CD4-positive, alpha-beta memory T cell (primary cell): ENCODE measurements around the gene SEC14L2. TPM values are rescaled to one million over a fixed set of nuclear protein-coding genes. Genes with fewer than 3 reads are reported as not detected.
A peak's percentile ranks its signal among the peaks of the same experiment; 100 is the strongest.
"Not testable (repeated sequence)": the region's sequence is repeated elsewhere in the genome, so short reads cannot be mapped to it uniquely, and the experiment has no call there.

Experiments used
- CTCF ChIA-PET: fragments of 350-600 bp; sonication (Branson Sonifier 250); formaldehyde crosslinking; loops from one replicate; lab custom pipeline; 2021; ENCODE audit warnings: inconsistent platforms; ENCODE audit not compliant: partially characterized antibody; lab: Charles Lee
- POLR2A ChIA-PET: fragments of 350-600 bp; sonication (Branson Sonifier 250); formaldehyde crosslinking; loops from one replicate; lab custom pipeline; 2021; ENCODE audit not compliant: partially characterized antibody; lab: Charles Lee
- DNase-seq, 5 donors: peaks; one replicate each; pipeline versions ENCODE4 v3.0.0 to v3.0.0-alpha.2; 2020 to 2022; ENCODE audit warnings: mixed read lengths in 1 of 5
- H3K27ac ChIP-seq: one replicate; pipeline ENCODE4 v1.7.0; 2013; ENCODE audit warnings: low read depth, low read length
- H3K27me3 ChIP-seq: 2 replicates; pipeline ENCODE4 v1.7.0; 2013; ENCODE audit warnings: mild to moderate bottlenecking, low read length, moderate library complexity; ENCODE audit not compliant: insufficient read depth
- H3K36me3 ChIP-seq: 2 replicates; pipeline ENCODE4 v1.7.0; 2013; ENCODE audit warnings: mild to moderate bottlenecking, low read length, moderate library complexity; ENCODE audit not compliant: insufficient read depth
- H3K4me1 ChIP-seq: 2 replicates; pipeline ENCODE4 v1.7.0; 2013; ENCODE audit warnings: mild to moderate bottlenecking, low read length, moderate library complexity; ENCODE audit not compliant: insufficient read depth
- H3K4me3 ChIP-seq, 2 donors: one replicate each; pipeline ENCODE4 v1.7.0; 2013; ENCODE audit warnings: low read length in 2 of 2, mild to moderate bottlenecking in 1 of 2
- H3K9me3 ChIP-seq, 2 donors: one replicate each; pipeline ENCODE4 v1.7.0; 2013; ENCODE audit warnings: low read length in 2 of 2, control low read depth in 1 of 2; ENCODE audit not compliant: control insufficient read depth in 1 of 2
- H3K27ac Mint-ChIP-seq, 7 donors: one replicate each; pipeline ENCODE4 v1.8.0; 2020 to 2021; ENCODE audit warnings: mixed read lengths in 7 of 7, mild to moderate bottlenecking in 6 of 7, inconsistent platforms in 3 of 7, moderate library complexity in 3 of 7
- H3K27me3 Mint-ChIP-seq, 2 donors: one replicate each; pipeline ENCODE4 v1.8.0; 2020 to 2021; ENCODE audit warnings: mixed read lengths in 2 of 2
- H3K36me3 Mint-ChIP-seq, 2 donors: one replicate each; pipeline ENCODE4 v1.8.0; 2020 to 2021; ENCODE audit warnings: mixed read lengths in 2 of 2, inconsistent platforms in 1 of 2, mild to moderate bottlenecking in 1 of 2
- H3K4me1 Mint-ChIP-seq, 4 donors: one replicate each; pipeline ENCODE4 v1.8.0; 2020 to 2021; ENCODE audit warnings: mixed read lengths in 4 of 4, mild to moderate bottlenecking in 1 of 4
- H3K4me3 Mint-ChIP-seq, 8 donors: one replicate each; pipeline ENCODE4 v1.8.0; 2020 to 2021; ENCODE audit warnings: mixed read lengths in 8 of 8, mild to moderate bottlenecking in 7 of 8, moderate library complexity in 6 of 8, inconsistent platforms in 3 of 8
- H3K9me3 Mint-ChIP-seq, 8 donors: one replicate each; pipeline ENCODE4 v1.8.0; 2020 to 2021; ENCODE audit warnings: mixed read lengths in 8 of 8, mild to moderate bottlenecking in 5 of 8, inconsistent platforms in 3 of 8, moderate library complexity in 1 of 8
- intact Hi-C: fragments of 100-400 bp; cut with micrococcal nuclease; formaldehyde crosslinking; loops from one replicate; pipeline ENCODE4 v1.15.1; 2023
- polyA plus RNA-seq, 2 donors: library from polyadenylated mRNA; unstranded; fragments of 300-500 nt; fragmentation: Illumina TruSeq; gene quantifications; one replicate each; pipeline ENCODE4 v1.2.3, GENCODE V29; 2021
- total RNA-seq, 2 experiments: library from RNA; stranded (reverse); gene quantifications; one replicate each; pipeline ENCODE4 v1.2.3, GENCODE V29; 2021

Gene SEC14L2
- total and polyA plus RNA-seq, 4 experiments from 2014 or later, result 6.0 to 13.8 (median 9.2) TPM

DNA sequence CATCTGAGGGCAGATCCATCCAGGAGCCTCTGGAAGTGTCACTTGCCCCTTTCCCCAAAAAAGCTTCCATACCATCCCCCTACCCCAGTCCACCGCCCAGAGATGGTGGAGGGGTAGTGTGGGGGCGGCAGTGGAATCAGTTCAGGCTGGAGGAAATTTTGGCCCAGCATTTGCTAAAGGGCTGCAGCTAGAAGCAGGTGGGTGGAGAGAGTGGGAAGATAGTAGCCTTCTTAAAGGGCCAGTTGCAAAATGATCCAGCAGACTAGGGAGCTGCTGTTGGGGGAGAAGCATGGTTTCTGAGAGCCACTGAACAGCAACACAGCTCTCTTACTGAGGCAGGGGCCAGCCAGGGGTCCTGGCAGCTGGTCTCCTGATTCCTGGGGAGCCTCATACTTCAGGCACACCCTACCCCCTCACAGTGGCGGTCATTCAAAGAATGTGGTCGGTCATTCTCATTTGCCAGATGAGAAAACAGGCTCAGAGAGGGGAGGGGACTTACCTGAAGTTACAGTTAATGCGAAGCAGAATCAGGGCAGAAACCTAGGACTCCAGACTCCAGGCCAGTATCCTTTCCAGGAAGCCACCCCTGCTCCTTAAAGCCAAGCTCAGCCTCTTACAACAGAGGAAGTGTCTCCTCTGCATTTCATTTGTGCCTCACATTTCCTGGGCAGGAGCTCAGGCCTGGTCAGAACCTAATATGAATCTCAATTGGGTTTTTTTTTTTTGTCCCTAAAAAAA lies 5.4 kb downstream of the SEC14L2 start:
- intact Hi-C loops, result no loop called here
- H3K27me3 Mint-ChIP-seq, result no peaks in the 10 kb centered on the region
- H3K9me3 Mint-ChIP-seq, result no peaks in the 10 kb centered on the region
- H3K4me3 Mint-ChIP-seq, result no peak overlapping the region
- ChIA-PET CTCF (interaction anchor here (0.6 to 1.4 kb wide), 7 partner anchors 8 to 411 kb away, joined by 3 to 5 read pairs (median 4); no protein-coding TSS in a partner anchor), POLR2A (interaction anchor here (1.2 kb wide), 1 partner anchor 46 kb away, joined by 3 read pairs; the partner anchor contains the start of genes CCDC157 and SF3A1)
- H3K4me1 ChIP-seq, result peaks cover 19% of the 10 kb centered on the region
- no peaks in the 10 kb centered on the region for H3K9me3 ChIP-seq
- no peaks in the 10 kb centered on the region for H3K27me3 ChIP-seq
- peaks cover 2% of the 10 kb centered on the region for H3K36me3 ChIP-seq
- H3K27ac ChIP-seq, result no peak overlapping the region
- H3K36me3 Mint-ChIP-seq, result peaks cover 0 to 3% of the 10 kb centered on the region in 2 donors
- H3K27ac Mint-ChIP-seq, result peak overlapping the region in 2 of 7 donors; percentile 12 to 62
- peaks cover 13 to 19% (median 17%) of the 10 kb centered on the region in 4 donors for H3K4me1 Mint-ChIP-seq
- H3K4me3 ChIP-seq, result no peak overlapping the region
- DNase-seq, result no peak

DNA sequence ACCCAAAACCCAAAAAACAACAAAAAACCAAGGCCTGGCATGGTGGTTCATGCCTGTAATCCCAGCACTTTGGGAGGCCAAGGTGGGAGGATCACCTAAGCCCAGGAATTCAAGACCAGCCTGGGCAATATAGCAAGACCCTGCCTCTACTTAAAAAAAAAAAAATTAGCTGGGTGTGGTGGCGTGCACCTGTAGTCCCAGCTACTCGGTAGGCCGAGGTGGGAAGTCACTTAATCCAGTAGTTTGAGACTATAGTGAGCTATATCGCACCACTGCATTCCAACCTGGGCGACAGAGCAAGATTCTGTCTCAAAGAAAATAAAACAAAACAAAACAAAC lies 5.9 kb downstream of the SEC14L2 start:
- DNase-seq, H3K36me3 Mint-ChIP-seq, H3K9me3 Mint-ChIP-seq, H3K27me3 Mint-ChIP-seq, H3K27ac ChIP-seq, H3K4me3 ChIP-seq, H3K27me3 ChIP-seq, H3K36me3 ChIP-seq, H3K4me3 Mint-ChIP-seq, intact Hi-C loops, H3K9me3 ChIP-seq: not testable (repeated sequence)
- ChIA-PET CTCF (interaction anchor here (0.8 to 1.4 kb wide), 4 partner anchors 9 to 114 kb away, joined by 3 to 4 read pairs (median 4); no protein-coding TSS in a partner anchor), POLR2A (interaction anchor here (1.2 kb wide), 1 partner anchor 46 kb away, joined by 3 read pairs; the partner anchor contains the start of genes CCDC157 and SF3A1)
- H3K27ac Mint-ChIP-seq, result peak overlapping the region in 1 of 7 donors; percentile 50
- peaks cover 13% of the 10 kb centered on the region for H3K4me1 ChIP-seq
- H3K4me1 Mint-ChIP-seq, result peaks cover 13 to 15% (median 14%) of the 10 kb centered on the region in 4 donors

DNA sequence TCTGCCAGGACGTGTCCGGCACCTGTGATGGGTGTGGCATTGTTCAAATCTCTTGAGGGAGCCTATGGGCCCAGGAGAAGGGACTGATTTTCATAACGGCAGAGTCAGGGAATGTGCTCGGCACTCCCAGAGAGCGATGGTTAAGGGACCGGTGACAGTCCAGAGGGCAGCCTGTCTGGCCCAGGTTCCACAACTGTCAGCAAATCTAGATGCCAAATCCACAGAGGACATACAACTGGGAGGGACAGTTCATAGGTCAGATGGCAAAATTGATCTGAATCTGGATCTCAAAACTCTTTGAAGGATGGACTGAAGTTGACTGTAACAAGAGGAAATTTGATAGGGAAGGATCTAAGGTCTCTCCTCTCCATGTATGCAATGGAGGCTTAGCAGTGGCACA lies 7.5 kb downstream of the SEC14L2 start:
- Mint-ChIP-seq H3K4me3 (no peak overlapping the region), H3K36me3 (peaks cover 0 to 4% of the 10 kb centered on the region in 2 donors), H3K27me3 (no peaks in the 10 kb centered on the region), H3K27ac (peak overlapping the region in 3 of 7 donors; percentile 13 to 51 (median 48)), H3K4me1 (no peaks in the 10 kb centered on the region), H3K9me3 (no peaks in the 10 kb centered on the region)
- Histone ChIP-seq H3K4me3 (no peak overlapping the region), H3K36me3 (peaks cover 4% of the 10 kb centered on the region), H3K27ac (no peak overlapping the region), H3K27me3 (no peaks in the 10 kb centered on the region), H3K9me3 (no peaks in the 10 kb centered on the region), H3K4me1 (no peaks in the 10 kb centered on the region)
- DNase-seq, result no peak
- CTCF ChIA-PET, result interaction anchor here (1.1 kb wide), 1 partner anchor 17 kb away, joined by 3 read pairs; no protein-coding TSS in a partner anchor
- POLR2A ChIA-PET, result interaction anchor here (0.6 kb wide), 1 partner anchor 195 kb away, joined by 3 read pairs; no protein-coding TSS in a partner anchor
- intact Hi-C loops, result no loop called here

DNA sequence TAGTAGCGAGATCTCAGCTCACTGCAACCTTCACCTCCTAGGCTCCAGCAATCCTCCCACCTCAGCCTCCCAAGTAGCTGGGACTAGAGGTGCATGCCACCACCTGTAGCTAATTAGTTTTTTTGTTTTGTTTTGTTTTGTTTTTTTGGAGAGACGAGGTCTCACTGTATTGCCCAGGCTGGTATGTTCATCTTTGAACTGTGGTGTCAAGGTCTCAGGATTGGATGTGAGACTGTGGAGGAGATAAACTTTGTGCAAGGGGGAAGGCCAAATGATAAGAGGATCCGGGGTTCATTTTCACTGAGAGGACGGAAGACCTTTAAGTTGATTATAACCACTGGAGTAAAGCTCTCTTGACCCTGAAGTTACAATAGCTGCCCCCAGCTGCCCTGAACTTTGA lies 8.9 kb downstream of the SEC14L2 start:
- H3K36me3 ChIP-seq, result peaks cover 4% of the 10 kb centered on the region
- no peaks in the 10 kb centered on the region for H3K9me3 Mint-ChIP-seq
- ChIA-PET CTCF (interaction anchor here (0.6 to 1.7 kb wide), 3 partner anchors 9 to 14 kb away, joined by 3 to 5 read pairs (median 4); partner anchors contain the start of gene SEC14L2), POLR2A (interaction anchor here (0.6 to 1.4 kb wide), 3 partner anchors 18 to 196 kb away, joined by 3 to 5 read pairs (median 3); no protein-coding TSS in a partner anchor)
- no peaks in the 10 kb centered on the region for H3K4me1 ChIP-seq
- no peaks in the 10 kb centered on the region for H3K27me3 Mint-ChIP-seq
- intact Hi-C loops, result no loop called here
- H3K27ac ChIP-seq, result no peak overlapping the region
- H3K36me3 Mint-ChIP-seq, result peaks cover 0 to 9% of the 10 kb centered on the region in 2 donors
- DNase-seq, result no peak
- H3K4me1 Mint-ChIP-seq, result no peaks in the 10 kb centered on the region
- H3K27ac Mint-ChIP-seq, result peak overlapping the region in 2 of 7 donors; percentile 29 to 30
- no peaks in the 10 kb centered on the region for H3K9me3 ChIP-seq
- no peak overlapping the region for H3K4me3 ChIP-seq
- H3K4me3 Mint-ChIP-seq, result no peak overlapping the region
- no peaks in the 10 kb centered on the region for H3K27me3 ChIP-seq

DNA sequence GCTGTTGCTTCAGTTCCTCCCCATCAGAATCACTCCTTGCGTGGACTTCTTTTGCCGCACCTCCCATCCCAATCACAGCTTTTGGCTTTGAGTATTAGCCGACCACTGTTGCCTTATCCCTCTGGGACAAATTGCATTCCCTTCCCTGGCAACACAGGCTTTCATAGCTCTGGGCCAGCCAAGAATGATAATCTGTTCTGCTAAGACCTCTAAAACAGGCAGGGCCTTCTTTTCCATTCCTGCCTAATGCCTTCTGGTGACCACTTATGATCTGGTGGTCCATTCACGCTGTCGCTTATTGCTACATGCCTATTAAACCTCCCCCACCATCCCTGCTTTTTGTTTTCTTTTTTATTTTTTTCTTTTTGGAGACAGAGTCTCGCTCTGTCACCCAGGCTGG lies 9.6 kb downstream of the SEC14L2 start:
- POLR2A ChIA-PET, result interaction anchor here (0.6 to 1.4 kb wide), 2 partner anchors 10 to 18 kb away, joined by 3 to 5 read pairs; partner anchors contain the start of gene SEC14L2
- peaks cover 0 to 11% of the 10 kb centered on the region in 2 donors for H3K36me3 Mint-ChIP-seq
- H3K4me3 Mint-ChIP-seq, result no peak overlapping the region
- H3K4me1 ChIP-seq, result no peaks in the 10 kb centered on the region
- no peaks in the 10 kb centered on the region for H3K27me3 ChIP-seq
- intact Hi-C loops, result no loop called here
- H3K36me3 ChIP-seq, result peaks cover 4% of the 10 kb centered on the region
- CTCF ChIA-PET, result interaction anchor here (1.3 to 1.7 kb wide), 2 partner anchors 13 to 15 kb away, joined by 4 to 5 read pairs; no protein-coding TSS in a partner anchor
- H3K9me3 Mint-ChIP-seq, result no peaks in the 10 kb centered on the region
- no peaks in the 10 kb centered on the region for H3K27me3 Mint-ChIP-seq
- no peaks in the 10 kb centered on the region for H3K4me1 Mint-ChIP-seq
- DNase-seq, result no peak
- H3K9me3 ChIP-seq, result no peaks in the 10 kb centered on the region
- H3K27ac ChIP-seq, result no peak overlapping the region
- peak overlapping the region in 1 of 7 donors; percentile 60 for H3K27ac Mint-ChIP-seq
- H3K4me3 ChIP-seq, result no peak overlapping the region

DNA sequence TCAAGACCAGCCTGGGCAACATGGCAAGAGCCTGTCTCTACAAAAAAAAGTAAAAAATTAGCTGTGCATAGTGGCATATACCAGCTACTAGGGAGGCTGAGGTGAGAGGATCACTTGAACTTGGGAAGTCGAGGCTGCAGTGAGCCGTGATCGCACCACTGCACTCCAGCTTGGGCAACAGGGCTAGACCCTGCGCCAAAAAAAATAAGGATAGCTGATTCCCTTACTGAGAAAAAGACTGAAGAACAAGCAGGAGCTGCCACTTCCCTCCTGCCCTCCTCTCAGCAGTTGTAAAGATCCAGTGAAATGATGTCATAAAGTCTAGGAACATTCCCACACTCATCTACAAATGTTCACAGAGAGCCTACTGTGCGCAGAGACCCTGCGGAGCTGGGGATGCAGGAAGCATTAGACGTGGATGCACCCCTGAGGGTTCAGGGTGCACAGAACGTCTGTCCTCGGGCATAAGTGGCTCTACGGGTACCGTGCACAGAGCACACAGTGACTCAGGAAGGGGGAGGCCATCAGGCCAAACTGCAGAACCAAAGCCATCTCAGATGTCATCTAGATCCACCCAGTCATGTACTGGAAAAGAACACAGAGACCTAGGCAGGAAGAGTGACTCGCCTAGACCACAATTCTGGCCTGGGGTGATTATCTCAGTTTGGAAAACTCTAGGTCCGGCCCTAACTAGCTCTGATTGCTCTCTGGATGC lies 11.7 kb downstream of the SEC14L2 start:
- Histone ChIP-seq H3K4me3 (no peak overlapping the region), H3K36me3 (peaks cover 4% of the 10 kb centered on the region), H3K4me1 (no peaks in the 10 kb centered on the region), H3K27ac (no peak overlapping the region), H3K9me3 (no peaks in the 10 kb centered on the region), H3K27me3 (no peaks in the 10 kb centered on the region)
- POLR2A ChIA-PET, result interaction anchor here (1.0 to 1.3 kb wide), 2 partner anchors 10 to 15 kb away, joined by 3 to 7 read pairs; no protein-coding TSS in a partner anchor
- H3K27ac Mint-ChIP-seq, result peak overlapping the region in 2 of 7 donors; percentile 36 to 41
- intact Hi-C loops, result no loop called here
- no peaks in the 10 kb centered on the region for H3K9me3 Mint-ChIP-seq
- no peak for DNase-seq
- H3K4me3 Mint-ChIP-seq, result no peak overlapping the region
- H3K36me3 Mint-ChIP-seq, result peaks cover 5 to 18% of the 10 kb centered on the region in 2 donors
- peaks cover 5 to 8% (median 7%) of the 10 kb centered on the region in 4 donors for H3K4me1 Mint-ChIP-seq
- CTCF ChIA-PET, result interaction anchor here (0.7 kb wide), 1 partner anchor 21 kb away, joined by 3 read pairs; the partner anchor contains the start of gene RNF215
- H3K27me3 Mint-ChIP-seq, result no peaks in the 10 kb centered on the region
